OCI-LY3 (cell line): ENCODE results near the gene SNCAIP.

Source experiments
- CTCF ChIP-seq: fragments of 200-600, 300-600 bp; sonication (generic); IDR thresholded peaks from 2 replicates; pipeline ENCODE4 v1.5.1; 2014; ENCODE audit warnings: antibody characterized with exemption, low read length, low read depth
- EZH2phosphoT487 ChIP-seq: fragments of 200-600 bp; shearing (Covaris generic); IDR thresholded peaks from 2 replicates; pipeline ENCODE4 v1.6.1; 2018; ENCODE audit warnings: antibody characterized with exemption, mixed run types, low read depth

GRCh38 chr5:122439645-122440044 is 127.6 kb downstream of the SNCAIP start:
- TF ChIP-seq CTCF = no peak
- TF ChIP-seq EZH2phosphoT487 = no peak
